Testis (tissue), 3 donors: ENCODE results near the gene THAP10. TPM values are rescaled to one million over a fixed set of nuclear protein-coding genes. Genes with fewer than 3 reads are reported as not detected.
A peak's percentile ranks its signal among the peaks of the same experiment; 100 is the strongest.

Experiments
- DNase-seq: peaks from one replicate; pipeline ENCODE4 v3.0.0-alpha.2; 2019
- H3K27ac ChIP-seq, 2 donors: fragments of 200-600 bp; sonication (generic); one replicate each; pipeline ENCODE4 v1.5.1; 2019
- H3K27me3 ChIP-seq: fragments of 200-600 bp; sonication (generic); one replicate; pipeline ENCODE4 v1.5.1; 2019
- H3K36me3 ChIP-seq: fragments of 200-600 bp; sonication (generic); one replicate; pipeline ENCODE4 v1.5.1; 2017; ENCODE audit warnings: low read depth; ENCODE audit errors: missing control alignments
- H3K4me1 ChIP-seq: fragments of 200-600 bp; sonication (generic); one replicate; pipeline ENCODE4 v1.5.1; 2019
- H3K4me3 ChIP-seq, 2 donors: fragments of 200-600 bp; sonication (generic); one replicate each; pipeline ENCODE4 v1.5.1; 2017 to 2019
- H3K9me3 ChIP-seq: fragments of 200-600 bp; sonication (generic); one replicate; pipeline ENCODE4 v1.5.1; 2017
- POLR2A ChIP-seq: fragments of 450-650 bp; IDR thresholded peaks from one replicate; pipeline ENCODE4 v1.6.1; 2017; ENCODE audit warnings: antibody characterized with exemption, mild to moderate bottlenecking, moderate library complexity
- WGBS, 2 donors: methylation state at CpG; one replicate each; pipeline ENCODE4 v1.1.5; 2018; 5-methylcytosine and 5-hydroxymethylcytosine counted together
- intact Hi-C: fragments of 100-400 bp; cut with DNase I; formaldehyde crosslinking; loops from one replicate; pipeline ENCODE4 v1.15.1; 2023; ENCODE audit warnings: low total_unique reads
- polyA plus RNA-seq: library from polyadenylated mRNA; stranded (reverse); fragments of 350-450 nt; fragmentation: Illumina TruSeq; extraction: RNeasy Lipid Tissue Mini Kit (QIAGEN cat#74804); gene quantifications from one replicate; pipeline ENCODE4 v1.2.3, GENCODE V29; 2014; ENCODE audit warnings: low read depth, low replicate concordance; ENCODE audit not compliant: insufficient read depth
- total RNA-seq, 2 donors: library from RNA; depleted of rRNA; stranded (reverse); fragments of >200 nt; gene quantifications; one replicate each; pipeline ENCODE4 v1.2.3, GENCODE V29; 2016
- TF ChIP-seq, protein P1 (sequence below), 3 experiments: fragments of 450-650 bp in 2 of 3; fragments of 200-600 bp in 1 of 3; sonication (generic) in 1 of 3; IDR thresholded peaks; one replicate each; pipeline ENCODE4 v1.5.1; 2016 to 2019; ENCODE audit warnings: antibody characterized with exemption in 3 of 3, mild to moderate bottlenecking in 2 of 3, moderate library complexity in 1 of 3

The THAP10 gene
- total and polyA plus RNA-seq, 3 donors from 2014 or later, result 4.5 to 6.5 (median 6.1) TPM

DNA sequence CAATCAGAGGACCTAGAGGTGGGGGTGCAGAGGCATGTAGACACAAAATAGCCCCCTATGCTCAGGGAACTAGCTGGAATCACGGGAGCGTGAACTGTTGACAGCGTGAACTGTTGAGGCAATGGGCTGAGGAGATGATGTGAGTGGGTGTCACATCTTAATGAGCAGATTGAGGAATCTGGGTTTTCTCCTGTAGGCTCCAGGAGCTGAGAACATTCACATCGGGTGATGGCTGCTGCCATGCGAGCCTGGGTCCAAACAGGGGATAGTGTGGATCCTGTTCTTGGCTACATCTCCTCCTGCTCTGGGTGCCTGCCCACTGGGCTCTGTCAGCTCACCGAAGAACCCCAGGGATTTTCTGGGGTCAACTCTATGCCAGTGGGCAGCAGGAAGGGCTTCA, 40.3 kb downstream of the THAP10 start:
- H3K36me3 ChIP-seq, result no peaks in the 10 kb centered on the region
- DNase-seq, result no peak
- peak overlapping the region in 1 of 2 donors; percentile 92 for H3K27ac ChIP-seq
- TF ChIP-seq, protein P1, sequence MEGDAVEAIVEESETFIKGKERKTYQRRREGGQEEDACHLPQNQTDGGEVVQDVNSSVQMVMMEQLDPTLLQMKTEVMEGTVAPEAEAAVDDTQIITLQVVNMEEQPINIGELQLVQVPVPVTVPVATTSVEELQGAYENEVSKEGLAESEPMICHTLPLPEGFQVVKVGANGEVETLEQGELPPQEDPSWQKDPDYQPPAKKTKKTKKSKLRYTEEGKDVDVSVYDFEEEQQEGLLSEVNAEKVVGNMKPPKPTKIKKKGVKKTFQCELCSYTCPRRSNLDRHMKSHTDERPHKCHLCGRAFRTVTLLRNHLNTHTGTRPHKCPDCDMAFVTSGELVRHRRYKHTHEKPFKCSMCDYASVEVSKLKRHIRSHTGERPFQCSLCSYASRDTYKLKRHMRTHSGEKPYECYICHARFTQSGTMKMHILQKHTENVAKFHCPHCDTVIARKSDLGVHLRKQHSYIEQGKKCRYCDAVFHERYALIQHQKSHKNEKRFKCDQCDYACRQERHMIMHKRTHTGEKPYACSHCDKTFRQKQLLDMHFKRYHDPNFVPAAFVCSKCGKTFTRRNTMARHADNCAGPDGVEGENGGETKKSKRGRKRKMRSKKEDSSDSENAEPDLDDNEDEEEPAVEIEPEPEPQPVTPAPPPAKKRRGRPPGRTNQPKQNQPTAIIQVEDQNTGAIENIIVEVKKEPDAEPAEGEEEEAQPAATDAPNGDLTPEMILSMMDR (IDR thresholded peaks at IDR 0.05), result no peak
- no peak for TF ChIP-seq POLR2A
- no peak overlapping the region for H3K4me3 ChIP-seq
- intact Hi-C loops, result no loop called here
- no peaks in the 10 kb centered on the region for H3K9me3 ChIP-seq
- 89 to 90% methylated on average over 6 of the region's 6 CpGs for WGBS, 2 donors
- H3K4me1 ChIP-seq, result peaks cover 12% of the 10 kb centered on the region
- H3K27me3 ChIP-seq, result no peaks in the 10 kb centered on the region

DNA sequence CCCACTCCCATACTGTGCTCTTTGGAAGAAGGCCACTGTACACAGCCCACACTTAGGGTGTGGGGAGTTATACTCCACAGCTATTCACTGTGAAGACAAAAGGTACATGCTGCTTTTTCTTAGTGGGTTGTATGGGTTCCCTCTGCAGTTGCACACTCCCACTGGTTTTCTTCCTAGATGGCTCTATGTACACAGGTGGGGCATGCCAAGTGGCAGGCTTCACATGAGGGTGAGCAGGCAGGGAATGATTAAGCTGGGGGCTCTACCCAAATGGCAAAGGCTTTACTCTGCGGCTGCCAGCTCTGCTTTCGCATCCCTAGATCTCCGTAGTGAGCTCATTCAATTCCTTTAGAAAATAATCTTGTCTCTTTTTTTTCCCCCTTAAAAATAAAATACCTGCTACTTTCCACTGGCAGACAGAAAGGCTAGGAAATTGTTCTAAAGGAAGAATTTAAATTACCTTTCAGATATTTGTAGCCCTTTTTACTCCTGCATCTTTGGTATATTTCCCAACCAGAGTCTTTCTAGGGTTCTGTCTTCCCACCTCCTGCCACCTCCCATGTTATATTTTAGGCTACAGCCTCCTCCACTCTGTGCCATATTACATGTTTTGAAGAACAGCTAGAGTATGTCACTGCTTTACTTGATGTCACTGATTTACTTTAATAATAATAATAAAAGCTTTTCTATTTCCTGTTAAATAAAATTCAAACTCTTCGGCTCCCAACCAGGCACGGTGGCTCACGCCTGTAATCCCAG, 46.5 kb downstream of the THAP10 start:
- TF ChIP-seq, protein P1 (IDR thresholded peaks at IDR 0.05), result no peak
- TF ChIP-seq POLR2A, result no peak
- intact Hi-C loops, result no loop called here
- Histone ChIP-seq H3K9me3 (no peaks in the 10 kb centered on the region), H3K27ac (no peak overlapping the region), H3K36me3 (no peaks in the 10 kb centered on the region), H3K27me3 (no peaks in the 10 kb centered on the region), H3K4me1 (no peaks in the 10 kb centered on the region), H3K4me3 (no peak overlapping the region)
- no peak for DNase-seq
- 95 to 99% methylated on average over 6 of the region's 6 CpGs for WGBS, 2 donors

DNA sequence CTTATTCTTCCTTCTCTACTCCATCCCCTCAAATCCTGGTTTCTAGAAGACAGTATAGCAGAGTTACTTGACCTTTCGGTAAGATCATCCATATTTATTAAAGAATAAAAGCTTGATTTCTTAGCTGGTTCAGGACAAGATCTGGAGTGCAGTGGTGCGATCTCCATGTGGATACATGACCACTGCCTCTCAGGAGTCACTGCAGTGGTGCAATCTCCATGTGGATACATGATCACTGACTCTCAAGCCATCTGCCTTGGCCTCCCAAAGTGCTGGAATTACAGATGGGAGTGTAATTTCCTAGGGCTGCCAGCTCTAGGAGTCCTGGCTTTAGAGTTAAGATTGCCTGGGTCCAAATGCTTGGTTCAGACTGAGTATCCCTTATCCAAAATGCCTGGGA, 54.8 kb downstream of the THAP10 start:
- no peaks in the 10 kb centered on the region for H3K27me3 ChIP-seq
- H3K9me3 ChIP-seq, result no peaks in the 10 kb centered on the region
- H3K36me3 ChIP-seq, result no peaks in the 10 kb centered on the region
- intact Hi-C loops, result no loop called here
- H3K4me1 ChIP-seq, result peaks cover 28% of the 10 kb centered on the region
- 86 to 99% methylated on average over 1 to 2 of the region's 2 CpGs for whole genome bisulfite sequencing, 2 donors
- DNase-seq, result no peak
- no peak overlapping the region for H3K27ac ChIP-seq
- TF ChIP-seq, protein P1 (IDR thresholded peaks at IDR 0.05), result no peak
- no peak for TF ChIP-seq POLR2A
- H3K4me3 ChIP-seq, result no peak overlapping the region

GRCh38 chr15:70835841-70836240, 56.4 kb downstream of the THAP10 start:
- H3K27ac ChIP-seq, result peak overlapping the region; percentile 67 to 86
- intact Hi-C loops, result no loop called here
- TF ChIP-seq, protein P1 (IDR thresholded peaks at IDR 0.05), result no peak
- TF ChIP-seq POLR2A, result no peak
- no peaks in the 10 kb centered on the region for H3K9me3 ChIP-seq
- 29 to 62% methylated on average over 3 of the region's 3 CpGs for WGBS, 2 donors
- H3K36me3 ChIP-seq, result no peaks in the 10 kb centered on the region
- DNase-seq, result peak; percentile 88
- no peaks in the 10 kb centered on the region for H3K27me3 ChIP-seq
- H3K4me3 ChIP-seq, result no peak overlapping the region
- H3K4me1 ChIP-seq, result peaks cover 28% of the 10 kb centered on the region

DNA sequence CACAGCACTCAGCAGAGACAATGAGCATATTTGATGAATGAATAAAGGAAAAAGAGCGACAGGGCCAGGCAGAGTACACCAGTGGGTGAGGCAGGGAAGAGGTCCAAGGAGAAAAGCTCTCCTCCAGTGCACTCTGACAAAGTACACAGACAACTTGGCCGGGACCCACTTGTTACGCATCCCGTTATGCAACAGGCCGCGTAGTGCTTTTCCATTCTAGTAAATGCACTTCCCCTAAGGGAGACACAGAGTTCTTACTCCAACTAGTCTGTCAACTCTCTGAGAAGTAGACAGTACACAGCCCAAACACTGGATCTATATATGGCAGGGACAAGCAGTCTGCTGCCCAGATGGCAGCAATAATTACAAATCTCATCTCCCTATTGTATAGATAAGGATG, 56.8 kb downstream of the THAP10 start:
- Histone ChIP-seq H3K36me3 (no peaks in the 10 kb centered on the region), H3K27ac (peak overlapping the region; percentile 67 to 86)

More for the DNA sequence above, 56.8 kb downstream of the THAP10 start:
- no peaks in the 10 kb centered on the region for H3K9me3 ChIP-seq
- H3K4me1 ChIP-seq, result peaks cover 28% of the 10 kb centered on the region
- no peaks in the 10 kb centered on the region for H3K27me3 ChIP-seq
- H3K4me3 ChIP-seq, result no peak overlapping the region
- TF ChIP-seq POLR2A, result no peak
- TF ChIP-seq, protein P1 (IDR thresholded peaks at IDR 0.05), result no peak
- 47 to 65% methylated on average over 6 of the region's 6 CpGs for WGBS, 2 donors
- intact Hi-C loops, result no loop called here
- peak; percentile 84 for DNase-seq
